ENCODE measurements around the gene ZCWPW1.

ZCWPW1 gene

GRCh38 chr7:100423315-100423714, 5.2 kb downstream of the ZCWPW1 start:
- no peak for DNase-seq
- TF ChIP-seq, protein P1, sequence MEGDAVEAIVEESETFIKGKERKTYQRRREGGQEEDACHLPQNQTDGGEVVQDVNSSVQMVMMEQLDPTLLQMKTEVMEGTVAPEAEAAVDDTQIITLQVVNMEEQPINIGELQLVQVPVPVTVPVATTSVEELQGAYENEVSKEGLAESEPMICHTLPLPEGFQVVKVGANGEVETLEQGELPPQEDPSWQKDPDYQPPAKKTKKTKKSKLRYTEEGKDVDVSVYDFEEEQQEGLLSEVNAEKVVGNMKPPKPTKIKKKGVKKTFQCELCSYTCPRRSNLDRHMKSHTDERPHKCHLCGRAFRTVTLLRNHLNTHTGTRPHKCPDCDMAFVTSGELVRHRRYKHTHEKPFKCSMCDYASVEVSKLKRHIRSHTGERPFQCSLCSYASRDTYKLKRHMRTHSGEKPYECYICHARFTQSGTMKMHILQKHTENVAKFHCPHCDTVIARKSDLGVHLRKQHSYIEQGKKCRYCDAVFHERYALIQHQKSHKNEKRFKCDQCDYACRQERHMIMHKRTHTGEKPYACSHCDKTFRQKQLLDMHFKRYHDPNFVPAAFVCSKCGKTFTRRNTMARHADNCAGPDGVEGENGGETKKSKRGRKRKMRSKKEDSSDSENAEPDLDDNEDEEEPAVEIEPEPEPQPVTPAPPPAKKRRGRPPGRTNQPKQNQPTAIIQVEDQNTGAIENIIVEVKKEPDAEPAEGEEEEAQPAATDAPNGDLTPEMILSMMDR (IDR thresholded peaks at IDR 0.05; ENCODE audit: low read depth, low read length): no peak
- H3K27me3 ChIP-seq: no peaks in the 10 kb centered on the region
- no peaks in the 10 kb centered on the region for H3K9me3 ChIP-seq
- H3K4me1 ChIP-seq: no peaks in the 10 kb centered on the region
- no peak overlapping the region for H3K4me3 ChIP-seq (ENCODE audit: low read depth, low read length)
- no peaks in the 10 kb centered on the region for H3K36me3 ChIP-seq

DNA sequence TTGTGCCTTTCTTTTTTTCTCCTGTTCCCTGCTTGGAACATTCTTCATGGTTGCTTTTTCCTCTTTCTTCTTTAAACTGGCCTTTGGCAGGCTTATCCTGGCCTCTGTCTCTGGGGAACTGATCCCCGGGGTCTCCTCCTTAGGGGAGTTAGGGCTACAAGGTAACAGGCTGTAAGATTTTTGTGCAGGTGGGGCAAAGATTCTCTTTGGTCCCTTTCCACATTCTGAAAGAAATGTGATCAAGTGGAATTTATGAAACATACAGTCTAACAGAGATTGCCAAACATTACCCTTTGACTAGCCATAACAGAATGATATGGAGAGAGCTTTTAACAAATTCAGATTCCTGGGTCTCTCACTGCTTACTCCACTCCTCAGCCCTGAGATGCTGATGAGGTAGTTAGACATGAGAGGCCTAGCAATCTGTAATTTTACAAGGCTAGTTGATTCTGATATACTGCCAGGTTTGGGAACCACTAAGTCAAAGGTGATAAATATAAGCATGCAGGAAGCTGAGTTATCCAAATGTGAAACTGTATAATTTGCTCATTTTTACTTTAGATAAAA, 8.8 kb downstream of the ZCWPW1 start:
- DNase-seq: no peak
- TF ChIP-seq, protein P1 (IDR thresholded peaks at IDR 0.05; ENCODE audit: low read depth, low read length): no peak
- H3K27me3 ChIP-seq: no peaks in the 10 kb centered on the region
- H3K4me3 ChIP-seq (ENCODE audit: low read depth, low read length): no peak overlapping the region
- no peaks in the 10 kb centered on the region for H3K4me1 ChIP-seq
- H3K36me3 ChIP-seq: no peaks in the 10 kb centered on the region
- H3K9me3 ChIP-seq: no peaks in the 10 kb centered on the region

DNA sequence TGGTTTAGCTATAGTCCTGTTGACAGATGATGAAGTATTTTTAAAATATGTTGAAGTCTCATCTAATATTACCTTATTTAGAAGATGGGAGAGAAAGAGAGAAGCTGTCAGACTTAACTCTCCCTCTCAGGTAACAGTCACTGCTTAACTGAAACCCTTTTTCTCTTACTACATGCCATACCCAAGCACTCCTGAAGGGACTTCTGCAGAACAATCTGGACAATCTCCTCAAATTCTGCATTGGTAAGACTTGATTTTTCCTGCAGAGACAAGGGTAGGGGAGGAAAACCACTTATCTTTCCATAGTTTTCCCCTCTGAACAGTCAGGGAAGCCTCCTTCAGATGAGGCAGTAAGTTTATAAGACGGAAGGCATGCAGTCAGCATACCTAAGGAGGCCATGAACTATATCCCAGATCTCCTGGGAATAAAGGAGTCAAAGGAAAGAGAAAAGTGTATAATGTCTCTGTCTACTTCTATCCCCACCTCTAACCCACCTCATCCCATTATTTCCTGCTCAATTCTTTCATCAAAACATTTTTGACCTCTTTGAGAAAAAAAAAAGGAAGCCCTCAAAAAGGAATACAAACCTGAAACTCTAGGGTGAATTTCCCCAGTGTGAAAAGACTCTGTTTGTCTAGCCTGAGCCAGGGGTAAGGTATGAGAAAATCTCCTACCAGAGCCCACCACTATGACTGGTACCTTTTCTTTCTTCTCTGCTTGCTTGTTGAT, 9.4 kb downstream of the ZCWPW1 start:
- Histone ChIP-seq H3K36me3 (no peaks in the 10 kb centered on the region), H3K4me3 (ENCODE audit: low read depth, low read length) (no peak overlapping the region), H3K27me3 (no peaks in the 10 kb centered on the region), H3K9me3 (no peaks in the 10 kb centered on the region), H3K4me1 (no peaks in the 10 kb centered on the region)
- no peak for DNase-seq
- TF ChIP-seq, protein P1 (IDR thresholded peaks at IDR 0.05; ENCODE audit: low read depth, low read length): no peak

DNA sequence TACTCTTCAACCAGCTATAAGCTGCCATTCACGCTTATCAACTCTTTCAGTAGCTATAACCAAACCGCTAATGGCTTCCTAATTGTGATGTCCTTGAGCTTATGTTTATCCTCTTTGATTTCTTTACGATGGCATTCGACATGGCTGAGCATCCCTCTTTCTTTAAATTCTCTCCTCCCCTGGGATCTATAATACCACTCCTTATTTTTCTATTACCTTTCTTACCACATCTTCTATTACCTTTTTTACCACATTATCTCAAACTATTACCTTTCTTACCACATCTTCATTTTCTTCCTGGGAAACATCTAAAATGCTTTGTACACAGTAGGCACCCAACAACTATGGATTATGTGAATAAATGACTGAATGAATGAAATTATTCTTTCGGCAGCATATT, 13.1 kb downstream of the ZCWPW1 start:
- Histone ChIP-seq H3K4me3 (ENCODE audit: low read depth, low read length) (no peak overlapping the region), H3K4me1 (no peaks in the 10 kb centered on the region), H3K36me3 (no peaks in the 10 kb centered on the region), H3K9me3 (no peaks in the 10 kb centered on the region), H3K27me3 (peaks cover 7% of the 10 kb centered on the region)
- DNase-seq: no peak
- TF ChIP-seq, protein P1 (IDR thresholded peaks at IDR 0.05; ENCODE audit: low read depth, low read length): no peak

GRCh38 chr7:100413889-100414288, 14.6 kb downstream of the ZCWPW1 start:
- TF ChIP-seq, protein P1 (IDR thresholded peaks at IDR 0.05; ENCODE audit: low read depth, low read length): no peak
- H3K9me3 ChIP-seq: no peaks in the 10 kb centered on the region
- no peaks in the 10 kb centered on the region for H3K4me1 ChIP-seq
- H3K27me3 ChIP-seq: peaks cover 7% of the 10 kb centered on the region
- DNase-seq: no peak
- no peak overlapping the region for H3K4me3 ChIP-seq (ENCODE audit: low read depth, low read length)
- H3K36me3 ChIP-seq: no peaks in the 10 kb centered on the region

- no peak for DNase-seq
Observed at GRCh38 chr7:100413346-100413745, 15.2 kb downstream of the ZCWPW1 start.

More at GRCh38 chr7:100413346-100413745, 15.2 kb downstream of the ZCWPW1 start:
- TF ChIP-seq, protein P1 (IDR thresholded peaks at IDR 0.05; ENCODE audit: low read depth, low read length): no peak
- H3K9me3 ChIP-seq: no peaks in the 10 kb centered on the region
- H3K4me3 ChIP-seq (ENCODE audit: low read depth, low read length): no peak overlapping the region
- H3K36me3 ChIP-seq: no peaks in the 10 kb centered on the region
- peaks cover 10% of the 10 kb centered on the region for H3K27me3 ChIP-seq
- H3K4me1 ChIP-seq: no peaks in the 10 kb centered on the region

All from BE2C (cell line).